Ectodermal cell (in vitro differentiated cells): ENCODE data around the gene ALPL.

Source experiments
- H3K27ac ChIP-seq: 2 replicates; pipeline ENCODE4 v1.7.0; 2013; ENCODE audit warnings: mild to moderate bottlenecking, low read depth, low read length; ENCODE audit not compliant: insufficient read depth, poor library complexity, severe bottlenecking
- H3K27me3 ChIP-seq: 2 replicates; pipeline ENCODE4 v1.7.0; 2013; ENCODE audit warnings: mild to moderate bottlenecking, low read length; ENCODE audit not compliant: insufficient read depth, control insufficient read depth, poor library complexity, severe bottlenecking
- H3K36me3 ChIP-seq: one replicate; pipeline ENCODE4 v1.7.0; 2013; ENCODE audit warnings: low read length; ENCODE audit not compliant: control insufficient read depth, insufficient read depth
- H3K4me1 ChIP-seq: one replicate; pipeline ENCODE4 v1.7.0; 2013; ENCODE audit warnings: low read length; ENCODE audit not compliant: control insufficient read depth, insufficient read depth
- H3K4me3 ChIP-seq: 2 replicates; pipeline ENCODE4 v1.7.0; 2013; ENCODE audit warnings: low read depth, low read length, control low read depth; ENCODE audit not compliant: insufficient read depth
- H3K9me3 ChIP-seq: 2 replicates; pipeline ENCODE4 v1.7.0; 2013; ENCODE audit warnings: mild to moderate bottlenecking, low read length, moderate library complexity; ENCODE audit not compliant: control insufficient read depth
- WGBS, 2 experiments: methylation state at CpG; one replicate each; pipeline ENCODE4 v1.1.7; 2013; ENCODE audit warnings: missing lambda C conversion rate in 2 of 2; 5-methylcytosine and 5-hydroxymethylcytosine counted together

Gene ALPL

DNA sequence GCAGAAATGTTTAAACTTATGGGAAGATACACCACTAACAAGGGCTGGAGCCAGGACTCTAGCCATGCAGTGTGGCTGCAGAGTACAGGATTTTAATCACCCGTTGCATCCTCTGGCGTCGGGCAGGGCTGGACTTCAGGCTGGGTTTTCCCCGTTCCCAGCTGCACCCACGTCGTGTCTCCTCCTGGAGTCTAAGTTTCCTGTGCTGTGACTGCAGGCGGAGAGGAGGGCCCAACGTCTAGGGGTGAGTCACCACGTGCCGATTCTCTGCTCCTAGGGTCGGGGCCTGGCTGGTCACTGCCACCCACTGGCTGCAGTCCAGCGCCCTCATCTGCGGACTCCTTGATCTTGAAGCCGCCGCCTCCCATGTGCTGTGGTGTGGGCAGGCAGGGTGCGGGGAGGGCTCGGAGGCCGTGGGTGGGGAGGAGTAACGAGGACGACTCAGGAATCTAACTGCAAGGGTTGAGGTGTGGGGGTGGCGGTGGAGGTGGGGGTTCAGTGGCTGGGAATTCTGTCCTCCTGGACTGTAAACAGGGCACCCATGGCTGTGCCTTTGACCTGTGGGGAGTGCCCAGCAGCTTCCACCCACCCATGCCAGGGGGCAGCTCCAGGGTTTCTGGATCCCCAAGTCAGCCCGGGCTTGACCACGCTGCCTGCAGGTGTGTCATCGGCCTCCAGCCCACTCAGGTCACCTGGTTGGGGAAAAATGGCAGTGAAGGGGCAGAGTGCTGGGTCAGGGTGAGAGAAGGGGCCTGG lies 77.8 kb downstream of the ALPL start:
- WGBS, 2 experiments, result 52 to 55% methylated on average over 24 of the region's 24 CpGs
- Histone ChIP-seq H3K27me3 (peaks cover 16% of the 10 kb centered on the region), H3K27ac (no peak overlapping the region), H3K36me3 (no peaks in the 10 kb centered on the region), H3K9me3 (no peaks in the 10 kb centered on the region), H3K4me3 (no peak overlapping the region), H3K4me1 (peaks cover 19% of the 10 kb centered on the region)

DNA sequence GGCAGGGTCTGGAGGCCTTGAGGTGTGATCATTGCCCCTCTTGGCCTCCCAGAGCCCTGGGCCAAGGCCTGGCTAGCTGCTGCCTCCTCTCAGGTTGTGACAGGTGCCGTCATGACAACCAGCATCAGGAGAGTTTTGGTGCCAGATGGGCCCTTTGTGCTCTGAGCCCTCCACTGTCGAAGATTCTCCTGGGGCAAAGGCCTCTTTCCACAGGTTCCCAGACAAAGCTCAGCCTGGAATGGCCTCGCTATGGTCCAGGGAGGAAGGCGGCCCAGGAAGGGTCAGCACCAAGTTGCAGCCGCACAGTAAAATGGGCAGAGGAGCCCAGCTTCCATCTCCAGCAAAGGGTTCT lies 78.4 kb downstream of the ALPL start:
- no peak overlapping the region for H3K27ac ChIP-seq
- WGBS, 2 experiments, result 79 to 80% methylated on average over 5 of the region's 5 CpGs
- H3K27me3 ChIP-seq, result peaks cover 16% of the 10 kb centered on the region
- H3K9me3 ChIP-seq, result no peaks in the 10 kb centered on the region
- H3K36me3 ChIP-seq, result no peaks in the 10 kb centered on the region
- H3K4me1 ChIP-seq, result peaks cover 19% of the 10 kb centered on the region
- H3K4me3 ChIP-seq, result no peak overlapping the region

DNA sequence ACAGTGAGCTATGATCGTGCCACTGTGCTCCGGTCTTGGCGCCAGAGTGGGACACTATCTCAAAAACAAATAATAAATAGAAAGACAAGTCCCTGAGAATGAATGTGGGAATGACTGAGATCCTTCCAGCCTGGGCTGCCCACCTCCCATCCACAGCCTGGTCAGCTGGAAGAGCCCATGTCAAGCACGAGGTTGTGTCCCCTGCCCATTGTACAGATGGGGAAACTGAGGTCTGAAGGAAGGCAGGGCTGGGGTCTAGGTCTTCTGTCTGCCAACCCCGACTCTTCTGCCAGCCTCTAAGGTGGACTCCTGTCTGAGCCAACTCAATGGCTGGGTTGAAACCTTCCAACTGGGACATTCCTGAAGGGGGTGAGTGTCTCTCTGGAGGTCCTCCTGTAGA lies 80.4 kb downstream of the ALPL start:
- peaks cover 13% of the 10 kb centered on the region for H3K27me3 ChIP-seq
- WGBS, 2 experiments, result 89 to 96% methylated on average over 5 of the region's 5 CpGs
- H3K27ac ChIP-seq, result no peak overlapping the region
- no peaks in the 10 kb centered on the region for H3K36me3 ChIP-seq
- no peaks in the 10 kb centered on the region for H3K9me3 ChIP-seq
- H3K4me1 ChIP-seq, result peaks cover 19% of the 10 kb centered on the region
- H3K4me3 ChIP-seq, result no peak overlapping the region

DNA sequence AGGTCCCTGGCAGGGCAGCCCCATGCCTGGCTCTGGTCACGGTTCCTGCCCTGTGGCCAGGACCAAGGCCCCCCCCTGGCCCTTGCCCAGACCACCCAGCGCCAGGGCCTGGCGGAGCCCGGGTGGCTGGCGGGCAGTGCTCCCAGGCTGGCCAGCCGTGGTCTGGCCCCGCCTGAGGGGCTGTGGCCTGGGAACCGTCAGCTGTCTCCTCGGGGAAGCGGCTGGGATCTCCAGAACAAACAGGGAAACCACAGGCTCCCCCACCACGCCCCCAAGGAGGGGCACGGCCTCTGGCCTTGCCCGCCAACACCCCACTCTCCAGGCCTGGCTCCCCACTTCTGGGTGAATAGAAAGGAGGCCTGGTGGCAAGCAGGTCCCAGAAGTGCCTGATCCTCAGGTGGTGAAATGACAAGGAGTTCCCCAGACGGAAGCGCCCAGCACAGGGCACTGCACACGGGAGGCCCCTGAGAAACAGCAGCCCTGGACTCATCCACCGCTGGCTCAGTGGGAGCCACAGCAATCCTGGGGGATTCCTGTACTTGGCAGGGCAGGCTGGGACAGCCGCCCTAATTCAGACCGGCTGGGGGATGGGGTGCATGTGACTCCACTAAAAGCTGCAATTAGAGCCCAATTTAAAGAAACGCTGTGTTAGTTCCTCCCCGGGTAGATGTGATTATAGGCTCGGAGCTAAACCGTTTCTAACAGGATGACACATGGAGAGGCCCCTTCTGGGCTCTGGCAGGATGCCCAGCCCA lies 81.1 kb downstream of the ALPL start:
- H3K4me1 ChIP-seq, result peaks cover 19% of the 10 kb centered on the region
- H3K27ac ChIP-seq, result no peak overlapping the region
- no peaks in the 10 kb centered on the region for H3K36me3 ChIP-seq
- 65 to 68% methylated on average over 23 of the region's 23 CpGs for WGBS, 2 experiments
- no peaks in the 10 kb centered on the region for H3K9me3 ChIP-seq
- H3K27me3 ChIP-seq, result peaks cover 13% of the 10 kb centered on the region
- no peak overlapping the region for H3K4me3 ChIP-seq

DNA sequence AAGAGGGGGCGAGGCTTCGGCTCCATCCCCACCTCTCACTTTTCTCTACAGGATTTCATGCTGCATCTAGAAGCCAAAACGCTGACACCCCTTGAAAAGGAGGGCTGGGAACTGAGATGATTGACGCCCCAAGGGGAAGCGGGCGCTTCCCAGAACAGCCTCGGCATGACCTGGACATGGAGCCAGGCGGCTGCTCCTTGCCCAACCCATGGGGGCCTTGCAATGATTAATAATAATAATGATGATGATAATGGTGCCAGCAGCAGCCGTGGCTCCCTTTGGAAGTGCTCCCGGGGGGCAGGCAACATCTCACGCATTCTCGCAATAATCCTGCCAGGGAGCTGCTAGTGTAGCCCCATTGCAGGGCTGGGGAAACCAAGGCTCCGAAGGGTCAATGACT lies 81.7 kb downstream of the ALPL start:
- peaks cover 16% of the 10 kb centered on the region for H3K4me1 ChIP-seq
- no peaks in the 10 kb centered on the region for H3K9me3 ChIP-seq
- H3K27ac ChIP-seq, result no peak overlapping the region
- H3K4me3 ChIP-seq, result no peak overlapping the region
- H3K36me3 ChIP-seq, result no peaks in the 10 kb centered on the region
- 77 to 78% methylated on average over 13 of the region's 13 CpGs for WGBS, 2 experiments
- peaks cover 13% of the 10 kb centered on the region for H3K27me3 ChIP-seq

DNA sequence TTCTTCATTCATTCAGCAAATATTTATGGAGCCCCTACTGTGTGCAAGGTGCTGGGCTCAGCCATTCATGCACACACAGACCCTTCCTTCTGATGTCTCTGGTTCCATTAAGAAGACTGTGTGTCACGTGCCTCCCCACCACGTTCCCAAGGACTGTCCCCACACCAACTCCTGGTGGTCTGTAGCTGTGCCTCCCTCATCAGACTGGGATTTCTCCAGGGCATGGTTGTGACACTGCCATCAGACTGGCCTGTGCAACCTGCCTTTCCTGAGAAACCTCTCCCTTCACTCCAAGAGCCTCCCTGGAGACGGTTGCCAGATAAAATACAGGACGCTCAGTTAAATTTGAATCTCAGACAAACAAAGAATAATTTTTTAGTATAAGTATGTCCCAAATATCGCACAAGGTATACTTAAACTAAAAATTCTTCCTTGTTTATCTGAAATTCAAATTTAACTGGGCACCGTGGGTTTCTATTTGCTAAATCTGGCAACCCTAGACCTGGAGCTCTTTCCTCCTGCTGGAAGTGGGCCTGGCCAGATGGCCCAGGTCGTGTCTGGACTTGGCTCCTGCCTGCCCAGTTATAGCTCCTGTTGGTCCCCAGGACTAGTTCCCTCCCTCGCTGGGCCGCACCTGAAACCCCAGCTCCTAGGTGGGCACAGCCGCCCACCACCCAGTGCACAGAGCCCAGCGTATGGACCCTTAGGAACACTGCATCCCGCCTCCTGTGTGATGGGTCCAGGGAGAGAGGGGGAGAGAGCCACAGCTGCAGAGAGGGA lies 83.1 kb downstream of the ALPL start:
- 86 to 87% methylated on average over 12 of the region's 12 CpGs for WGBS, 2 experiments
- Histone ChIP-seq H3K4me3 (no peak overlapping the region), H3K27ac (no peak overlapping the region), H3K4me1 (peaks cover 12% of the 10 kb centered on the region), H3K27me3 (peaks cover 11% of the 10 kb centered on the region), H3K36me3 (no peaks in the 10 kb centered on the region), H3K9me3 (no peaks in the 10 kb centered on the region)

DNA sequence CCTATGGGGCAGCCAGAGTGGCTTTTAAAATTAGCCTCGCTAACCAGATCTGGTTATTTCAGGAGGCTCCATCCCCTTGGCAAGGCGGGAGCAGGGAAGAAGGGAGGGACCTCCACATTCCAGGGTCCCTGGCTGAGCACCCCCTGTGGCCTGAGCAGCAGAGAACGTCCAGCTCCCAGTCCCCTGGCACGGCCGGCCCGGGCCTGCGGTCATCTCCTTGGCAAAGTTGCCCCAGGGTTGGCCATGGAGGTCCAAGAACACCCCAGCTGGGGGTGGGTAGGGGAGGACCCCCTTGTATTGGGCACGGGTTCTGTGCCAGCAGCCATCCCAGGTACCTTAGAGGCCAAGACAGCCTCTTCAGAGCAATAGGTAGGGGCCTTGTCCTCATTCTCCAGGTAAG lies 84.0 kb downstream of the ALPL start:
- 81 to 82% methylated on average over 8 of the region's 8 CpGs for WGBS, 2 experiments
- H3K27ac ChIP-seq, result no peak overlapping the region

DNA sequence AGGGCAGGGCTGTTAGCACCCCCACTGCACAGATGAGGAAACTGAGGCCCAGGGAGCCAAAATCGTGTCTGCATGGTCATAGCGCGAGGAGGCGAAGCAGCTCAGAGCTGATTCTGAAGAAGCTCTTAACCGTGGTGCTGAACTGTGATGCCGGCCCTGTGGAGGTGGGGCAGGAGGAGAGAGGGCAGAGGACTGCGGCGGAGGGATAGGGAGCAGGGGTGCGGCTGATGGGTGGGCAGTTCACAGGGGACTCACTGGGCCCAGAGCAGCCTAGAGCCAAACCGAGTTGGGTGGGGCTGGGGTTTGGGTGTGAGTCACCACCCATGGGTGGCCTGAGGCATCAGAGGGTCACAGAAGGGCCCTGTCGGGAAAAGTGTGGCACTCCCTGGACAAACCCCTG lies 85.3 kb downstream of the ALPL start:
- 69% methylated on average over 10 of the region's 11 CpGs for WGBS, 2 experiments
- peaks cover 8% of the 10 kb centered on the region for H3K4me1 ChIP-seq
- no peaks in the 10 kb centered on the region for H3K36me3 ChIP-seq
- no peaks in the 10 kb centered on the region for H3K27me3 ChIP-seq
- H3K27ac ChIP-seq, result no peak overlapping the region
- H3K9me3 ChIP-seq, result no peaks in the 10 kb centered on the region
- H3K4me3 ChIP-seq, result no peak overlapping the region

More for the DNA sequence above, 84.0 kb downstream of the ALPL start:
- H3K36me3 ChIP-seq, result no peaks in the 10 kb centered on the region
- H3K4me1 ChIP-seq, result peaks cover 8% of the 10 kb centered on the region
- H3K4me3 ChIP-seq, result no peak overlapping the region
- peaks cover under 1% of the 10 kb centered on the region for H3K27me3 ChIP-seq
- H3K9me3 ChIP-seq, result no peaks in the 10 kb centered on the region

DNA sequence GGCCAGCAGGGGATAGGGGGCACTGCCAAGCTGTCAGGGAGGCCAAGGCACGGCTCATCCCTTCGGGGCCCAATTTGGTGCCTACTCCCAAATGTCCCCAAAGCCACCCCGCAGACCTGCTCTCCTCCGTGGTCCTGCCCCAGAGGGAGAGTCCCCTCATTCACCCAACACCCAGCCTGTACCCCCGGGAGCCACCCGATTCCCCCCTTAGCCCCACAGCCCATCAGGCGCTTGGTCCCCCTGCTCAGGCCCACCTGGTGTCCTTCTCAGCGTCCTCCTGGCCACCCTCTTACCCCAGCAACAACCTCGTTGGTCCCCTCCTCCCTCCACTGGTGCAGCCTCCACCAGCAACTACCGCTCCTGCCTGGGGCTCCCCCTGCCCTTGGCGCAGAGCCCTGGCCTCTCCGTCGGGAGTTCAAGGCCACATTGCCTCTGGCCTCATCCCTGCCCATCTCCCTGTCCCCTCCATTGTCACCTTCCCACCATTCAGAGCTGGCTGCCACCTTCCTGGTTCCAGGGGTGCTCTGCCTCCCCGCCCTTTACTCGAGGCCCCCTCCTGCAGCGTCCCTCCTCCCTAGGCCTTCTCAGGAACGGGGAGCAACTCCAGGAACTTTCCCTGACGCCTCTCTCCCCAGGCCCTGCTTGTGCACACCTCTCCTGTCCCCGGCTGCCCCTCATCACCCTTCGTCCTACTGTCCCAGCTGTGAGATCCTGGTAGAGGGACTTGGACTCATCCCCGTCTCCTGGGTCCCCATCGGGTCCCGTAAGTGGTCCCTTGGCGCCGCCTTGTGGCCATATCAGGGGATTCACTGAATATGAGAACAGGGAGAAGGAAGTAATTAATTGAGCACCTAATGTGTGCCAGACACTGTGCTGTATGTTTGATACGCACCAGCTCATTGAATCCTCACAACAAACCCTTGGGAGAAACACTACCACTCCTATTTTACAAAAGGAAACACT lies 86.0 kb downstream of the ALPL start:
- Histone ChIP-seq H3K4me3 (no peak overlapping the region), H3K27me3 (no peaks in the 10 kb centered on the region), H3K9me3 (no peaks in the 10 kb centered on the region), H3K36me3 (no peaks in the 10 kb centered on the region), H3K27ac (no peak overlapping the region), H3K4me1 (peaks cover 6% of the 10 kb centered on the region)
- 65% methylated on average over 26 of the region's 26 CpGs for WGBS, 2 experiments
